ENCODE measurements around the gene HLA-DMB. TPM values are rescaled to one million over a fixed set of nuclear protein-coding genes. Genes with fewer than 3 reads are reported as not detected.
A peak's percentile ranks its signal among the peaks of the same experiment; 100 is the strongest.

HLA-DMB gene
- total RNA-seq, 1 experiment from 2014 or later: 1.7 TPM

GRCh38 chr6:32977272-32977952 lies 36.6 kb upstream of the HLA-DMB start:
- Histone ChIP-seq H3K4me2 (ENCODE audit: insufficient read depth, insufficient read length, low read length) (no peak overlapping the region), H4K5ac (ENCODE audit: insufficient read length, low read depth, low read length) (peak overlapping the region; percentile 16), H4K91ac (ENCODE audit: insufficient read length, low read depth, low read length) (no peak overlapping the region), H3K4me1 (ENCODE audit: insufficient read depth, low read length) (no peaks in the 10 kb centered on the region), H2BK15ac (ENCODE audit: low read depth, low read length) (no peak overlapping the region), H3K23me2 (ENCODE audit: insufficient read length, low read depth, low read length, poor library complexity, severe bottlenecking) (peaks cover 12% of the 10 kb centered on the region), H3K14ac (ENCODE audit: insufficient read depth, low read length) (no peak overlapping the region), H2BK120ac (ENCODE audit: low read depth, low read length, poor library complexity, severe bottlenecking) (no peak overlapping the region), H3K79me2 (ENCODE audit: insufficient read depth, low read length) (peaks cover 40% of the 10 kb centered on the region), H2AK5ac (ENCODE audit: insufficient read length, low read length) (no peak overlapping the region), H3K9me3 (ENCODE audit: control insufficient read depth, low read depth, low read length) (no peaks in the 10 kb centered on the region), H3K79me1 (ENCODE audit: insufficient read depth, low read depth, low read length, poor library complexity, severe bottlenecking) (peaks cover 20% of the 10 kb centered on the region), H3K23ac (ENCODE audit: insufficient read length, low read depth, low read length) (no peak overlapping the region), H2BK12ac (ENCODE audit: insufficient read length, low read depth, low read length) (no peak overlapping the region), H3K56ac (ENCODE audit: insufficient read length, low read depth, low read length) (no peak overlapping the region), H3K4ac (ENCODE audit: low read depth, low read length) (no peak overlapping the region), H2BK5ac (ENCODE audit: insufficient read length, low read length) (no peak overlapping the region), H3T11ph (ENCODE audit: low read length) (no peak overlapping the region), H3K18ac (ENCODE audit: insufficient read length, low read depth, low read length) (no peak overlapping the region), H3K27ac (ENCODE audit: insufficient read length, low read depth, low read length) (no peak overlapping the region), H3K9ac (ENCODE audit: extremely low read depth, insufficient read length, low read length) (no peak overlapping the region), H2BK20ac (ENCODE audit: low read depth, low read length, poor library complexity, severe bottlenecking) (no peak overlapping the region), H3K27me3 (ENCODE audit: insufficient read depth, low read length) (no peaks in the 10 kb centered on the region), H4K8ac (replicated peaks; ENCODE audit: insufficient read length, low read depth, low read length) (peak overlapping the region; percentile 56), H4K20me1 (ENCODE audit: control insufficient read depth, insufficient read depth, insufficient read length) (no peaks in the 10 kb centered on the region), H2AFZ (ENCODE audit: low read length) (no peak overlapping the region)
- Mint-ChIP-seq H3K9me3 (peaks cover 7 to 9% of the 10 kb centered on the region in 2 experiments), H3K27ac (peak overlapping the region in 2 of 3 experiments; percentile 34 to 75; a peak in 3 of 7 replicates), H3K27me3 (ENCODE audit: low read depth) (peaks cover 3% of the 10 kb centered on the region), H3K36me3 (ENCODE audit: insufficient read depth in 1 of 3, low read depth in 3 of 3) (peaks cover 91 to 98% (median 93%) of the 10 kb centered on the region in 3 experiments), H3K4me3 (peak overlapping the region in 1 of 2 experiments; percentile 5; a peak in 1 of 5 replicates), H3K4me1 (peaks cover 23 to 59% of the 10 kb centered on the region in 2 experiments)
- WGBS (ENCODE audit: extremely low coverage, insufficient read length, low lambda C conversion rate): no CpG with 5 or more reads among the region's 10 CpGs
- DNase-seq: no peak
- TF ChIP-seq CTCF (conservative IDR thresholded peaks at IDR 0.05): no peak
